MCF 10A (cell line): ENCODE results near the gene AUP1. TPM values are rescaled to one million over a fixed set of nuclear protein-coding genes. Genes with fewer than 3 reads are reported as not detected.

Experiments used
- BruUV-seq: library from RNA; stranded (reverse); fragments of 400-500 nt; replicated peaks from 2 replicates; lab custom pipeline; 2021; lab: Mats Ljungman, UMichigan
- CTCF ChIA-PET: fragments of 300-600 bp; sonication (Branson Sonifier 250); formaldehyde crosslinking; extraction: SDS; loops from one replicate; lab custom pipeline; 2021; ENCODE audit warnings: antibody characterized with exemption, inconsistent platforms; lab: Yijun Ruan, JAX
- POLR2A ChIA-PET: fragments of 300-600, 350-650 bp; sonication (Branson Sonifier 250); formaldehyde crosslinking; extraction: SDS; loops from one replicate; lab custom pipeline; 2020; ENCODE audit warnings: antibody characterized with exemption, inconsistent platforms; lab: Yijun Ruan, JAX
- DNase-seq: peaks from one replicate; pipeline ENCODE4 v3.0.0-alpha.2; 2018; ENCODE audit not compliant: unreplicated experiment
- H3K27ac Mint-ChIP-seq: one replicate; pipeline ENCODE4 v1.8.0; 2022; ENCODE audit warnings: mild to moderate bottlenecking, low read depth, mixed read lengths; ENCODE audit not compliant: unreplicated experiment
- H3K27me3 Mint-ChIP-seq: one replicate; pipeline ENCODE4 v1.8.0; 2022; ENCODE audit warnings: mixed read lengths; ENCODE audit not compliant: insufficient read depth, unreplicated experiment
- H3K36me3 Mint-ChIP-seq: one replicate; pipeline ENCODE4 v1.8.0; 2022; ENCODE audit warnings: mild to moderate bottlenecking, moderate library complexity, mixed read lengths; ENCODE audit not compliant: insufficient read depth, unreplicated experiment
- H3K4me1 Mint-ChIP-seq: one replicate; pipeline ENCODE4 v1.8.0; 2022; ENCODE audit warnings: mixed read lengths; ENCODE audit not compliant: insufficient read depth, unreplicated experiment
- H3K4me3 Mint-ChIP-seq: one replicate; pipeline ENCODE4 v1.8.0; 2022; ENCODE audit warnings: mild to moderate bottlenecking, moderate library complexity, mixed read lengths; ENCODE audit not compliant: unreplicated experiment
- H3K9me3 Mint-ChIP-seq: one replicate; pipeline ENCODE4 v1.8.0; 2022; ENCODE audit warnings: mixed read lengths; ENCODE audit not compliant: unreplicated experiment
- intact Hi-C: fragments of 100-400 bp; cut with micrococcal nuclease; formaldehyde crosslinking; loops from 2 replicates; pipeline ENCODE4 v1.14.1; 2022
- total RNA-seq: library from RNA; stranded (reverse); gene quantifications from 2 replicates; pipeline ENCODE4 v1.2.3, GENCODE V29; 2022
- TF ChIP-seq, protein P1 (sequence below): fragments of 200-600 bp; IDR thresholded peaks from one replicate; pipeline ENCODE4 v1.8.0; 2022; ENCODE audit warnings: antibody characterized with exemption, mild to moderate bottlenecking; ENCODE audit not compliant: unreplicated experiment

AUP1 gene
- total RNA-seq, 1 experiment from 2014 or later: 140 TPM

GRCh38 chr2:74573747-74574562 lies 44.4 kb upstream of the AUP1 start:
- H3K4me1 Mint-ChIP-seq: peaks cover 18% of the 10 kb centered on the region
- H3K27me3 Mint-ChIP-seq: no peaks in the 10 kb centered on the region
- ChIA-PET POLR2A (interaction anchor here (0.9 to 1.7 kb wide), 5 partner anchors 8 to 116 kb away, joined by 3 to 5 read pairs (median 4); partner anchors contain the start of genes DQX1 and WBP1), CTCF (interaction anchor here (0.6 to 15.5 kb wide), 4 partner anchors 13 to 182 kb away, joined by 3 to 203 read pairs (median 14); partner anchors contain the start of genes CCDC142 and TTC31)
- H3K4me3 Mint-ChIP-seq: peak overlapping the region; percentile 48
- peak overlapping the region; percentile 71 for H3K27ac Mint-ChIP-seq
- TF ChIP-seq, protein P1, sequence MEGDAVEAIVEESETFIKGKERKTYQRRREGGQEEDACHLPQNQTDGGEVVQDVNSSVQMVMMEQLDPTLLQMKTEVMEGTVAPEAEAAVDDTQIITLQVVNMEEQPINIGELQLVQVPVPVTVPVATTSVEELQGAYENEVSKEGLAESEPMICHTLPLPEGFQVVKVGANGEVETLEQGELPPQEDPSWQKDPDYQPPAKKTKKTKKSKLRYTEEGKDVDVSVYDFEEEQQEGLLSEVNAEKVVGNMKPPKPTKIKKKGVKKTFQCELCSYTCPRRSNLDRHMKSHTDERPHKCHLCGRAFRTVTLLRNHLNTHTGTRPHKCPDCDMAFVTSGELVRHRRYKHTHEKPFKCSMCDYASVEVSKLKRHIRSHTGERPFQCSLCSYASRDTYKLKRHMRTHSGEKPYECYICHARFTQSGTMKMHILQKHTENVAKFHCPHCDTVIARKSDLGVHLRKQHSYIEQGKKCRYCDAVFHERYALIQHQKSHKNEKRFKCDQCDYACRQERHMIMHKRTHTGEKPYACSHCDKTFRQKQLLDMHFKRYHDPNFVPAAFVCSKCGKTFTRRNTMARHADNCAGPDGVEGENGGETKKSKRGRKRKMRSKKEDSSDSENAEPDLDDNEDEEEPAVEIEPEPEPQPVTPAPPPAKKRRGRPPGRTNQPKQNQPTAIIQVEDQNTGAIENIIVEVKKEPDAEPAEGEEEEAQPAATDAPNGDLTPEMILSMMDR: no peak
- intact Hi-C loops: no loop called here
- no TSS peak for BruUV-seq
- H3K36me3 Mint-ChIP-seq: no peaks in the 10 kb centered on the region
- peak; percentile 71 for DNase-seq
- H3K9me3 Mint-ChIP-seq: no peaks in the 10 kb centered on the region

GRCh38 chr2:74572178-74572925 lies 42.8 kb upstream of the AUP1 start:
- intact Hi-C loops: no loop called here
- BruUV-seq: no TSS peak
- H3K4me1 Mint-ChIP-seq: peaks cover 29% of the 10 kb centered on the region
- ChIA-PET CTCF (interaction anchor here (0.9 to 15.5 kb wide), 2 partner anchors 15 to 89 kb away, joined by 6 to 203 read pairs; partner anchors contain the start of genes CCDC142 and TTC31), POLR2A (no interaction called here)
- H3K27me3 Mint-ChIP-seq: no peaks in the 10 kb centered on the region
- TF ChIP-seq, protein P1: no peak
- no peak overlapping the region for H3K27ac Mint-ChIP-seq
- H3K9me3 Mint-ChIP-seq: no peaks in the 10 kb centered on the region
- no peak for DNase-seq
- no peak overlapping the region for H3K4me3 Mint-ChIP-seq
- no peaks in the 10 kb centered on the region for H3K36me3 Mint-ChIP-seq

DNA sequence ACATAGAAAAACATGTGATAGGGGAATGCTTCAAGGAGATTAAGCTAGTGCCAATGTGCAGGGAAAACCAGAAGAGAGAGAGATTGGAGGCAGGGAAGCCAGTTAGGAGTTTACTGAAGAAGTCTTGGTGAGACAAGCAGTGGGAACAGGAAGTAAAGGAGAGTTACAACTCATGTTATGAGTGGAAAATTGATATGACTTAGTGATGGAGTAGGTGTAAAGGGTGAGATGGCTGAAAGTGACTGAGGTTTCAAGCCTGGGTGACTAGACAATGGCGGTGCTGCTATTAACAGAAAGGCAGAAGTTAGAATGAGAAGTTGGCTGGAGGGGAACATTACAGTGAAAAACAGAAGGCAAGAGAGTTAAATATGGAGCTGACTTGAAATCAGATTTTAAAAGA lies 41.6 kb upstream of the AUP1 start:
- Mint-ChIP-seq H3K9me3 (no peaks in the 10 kb centered on the region), H3K27ac (no peak overlapping the region), H3K36me3 (no peaks in the 10 kb centered on the region), H3K27me3 (no peaks in the 10 kb centered on the region), H3K4me3 (no peak overlapping the region), H3K4me1 (peaks cover 29% of the 10 kb centered on the region)
- TF ChIP-seq, protein P1: no peak
- POLR2A ChIA-PET: interaction anchor here (1.1 to 1.5 kb wide), 2 partner anchors 8 to 41 kb away, joined by 3 read pairs; no protein-coding TSS in a partner anchor
- no peak for DNase-seq
- BruUV-seq: no TSS peak
- CTCF ChIA-PET: interaction anchor here (15.5 kb wide), 1 partner anchor 16 kb away, joined by 203 read pairs; no protein-coding TSS in a partner anchor
- intact Hi-C loops: no loop called here
